Measurements from ENCODE around the gene SCYL1. TPM values are rescaled to one million over a fixed set of nuclear protein-coding genes. Genes with fewer than 3 reads are reported as not detected.
A peak's percentile ranks its signal among the peaks of the same experiment; 100 is the strongest.

SCYL1 gene
- total and polyA plus RNA-seq, 2 donors (not counting 1 experiment from before 2014, with no cell fraction given) = 76.5 to 85.5 TPM

DNA sequence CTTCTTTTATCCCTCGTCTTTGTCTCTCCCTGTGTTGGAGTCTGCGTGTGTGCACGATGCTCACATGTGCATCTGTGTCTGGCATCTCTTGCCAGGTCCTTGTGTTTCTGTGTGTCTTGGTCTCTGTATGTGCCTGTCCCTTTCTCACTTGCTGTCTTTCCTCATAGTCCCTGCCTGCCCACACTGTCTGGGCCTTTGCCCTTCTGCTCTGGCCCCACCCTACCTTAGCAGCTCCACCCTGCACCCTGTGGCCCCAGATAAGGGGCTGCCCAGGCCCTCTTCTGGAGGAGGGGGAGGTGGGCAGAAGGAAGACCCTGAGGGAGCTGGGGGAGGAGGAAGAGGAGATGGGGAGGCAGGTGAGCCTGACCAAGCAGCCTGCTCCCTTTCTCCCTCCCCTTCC, 53.8 kb downstream of the SCYL1 start:
- H4K20me1 ChIP-seq (ENCODE audit: control insufficient read depth, insufficient read depth, low read length, poor library complexity, severe bottlenecking) = peaks cover 18% of the 10 kb centered on the region
- Mint-ChIP-seq H3K4me3 (peak overlapping the region; percentile 71), H3K9me3 (ENCODE audit: insufficient read depth) (no peaks in the 10 kb centered on the region), H3K27ac (peak overlapping the region; percentile 96), H3K27me3 (no peaks in the 10 kb centered on the region), H3K4me1 (peaks cover 40% of the 10 kb centered on the region)
- no peak overlapping the region for H3K4me2 ChIP-seq (replicated peaks; ENCODE audit: low read depth, low read length, poor library complexity, severe bottlenecking)
- no peak overlapping the region for H3K9ac ChIP-seq (ENCODE audit: low read length)
- H3K9me3 ChIP-seq (ENCODE audit: control extremely low read depth in 1 of 3, control insufficient read depth in 2 of 3, insufficient read depth in 1 of 3, low read length in 2 of 3) = no peaks in the 10 kb centered on the region
- peaks cover 8% of the 10 kb centered on the region for H3K79me2 ChIP-seq (ENCODE audit: control insufficient read depth, insufficient read depth, low read length)
- ATAC-seq (ENCODE audit: low read depth) (no peak), DNase-seq (no peak)
- no peak overlapping the region for H2AFZ ChIP-seq (ENCODE audit: insufficient read depth, low read depth, low read length, poor library complexity, severe bottlenecking)
- intact Hi-C loops (cut with micrococcal nuclease) = loop anchor here (10.0 kb wide), 1 partner anchor 834 kb away; the partner anchor contains the start of gene RASGRP2
- H3K4me1 ChIP-seq (ENCODE audit: control insufficient read depth in 2 of 2, insufficient read depth in 2 of 2, low read length in 2 of 2) = peaks cover 18 to 37% of the 10 kb centered on the region in 2 donors
- POLR2A ChIA-PET = no interaction called here
- WGBS (ENCODE audit: insufficient coverage) = 100% methylated on average over 2 of the region's 3 CpGs
- TF ChIP-seq, protein P1, sequence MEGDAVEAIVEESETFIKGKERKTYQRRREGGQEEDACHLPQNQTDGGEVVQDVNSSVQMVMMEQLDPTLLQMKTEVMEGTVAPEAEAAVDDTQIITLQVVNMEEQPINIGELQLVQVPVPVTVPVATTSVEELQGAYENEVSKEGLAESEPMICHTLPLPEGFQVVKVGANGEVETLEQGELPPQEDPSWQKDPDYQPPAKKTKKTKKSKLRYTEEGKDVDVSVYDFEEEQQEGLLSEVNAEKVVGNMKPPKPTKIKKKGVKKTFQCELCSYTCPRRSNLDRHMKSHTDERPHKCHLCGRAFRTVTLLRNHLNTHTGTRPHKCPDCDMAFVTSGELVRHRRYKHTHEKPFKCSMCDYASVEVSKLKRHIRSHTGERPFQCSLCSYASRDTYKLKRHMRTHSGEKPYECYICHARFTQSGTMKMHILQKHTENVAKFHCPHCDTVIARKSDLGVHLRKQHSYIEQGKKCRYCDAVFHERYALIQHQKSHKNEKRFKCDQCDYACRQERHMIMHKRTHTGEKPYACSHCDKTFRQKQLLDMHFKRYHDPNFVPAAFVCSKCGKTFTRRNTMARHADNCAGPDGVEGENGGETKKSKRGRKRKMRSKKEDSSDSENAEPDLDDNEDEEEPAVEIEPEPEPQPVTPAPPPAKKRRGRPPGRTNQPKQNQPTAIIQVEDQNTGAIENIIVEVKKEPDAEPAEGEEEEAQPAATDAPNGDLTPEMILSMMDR (IDR thresholded peaks at IDR 0.05) = no peak
- TF ChIP-seq EZH2 (IDR thresholded peaks at IDR 0.05; ENCODE audit: borderline replicate concordance, insufficient read depth, low read depth, low read length, poor library complexity, severe bottlenecking) = no peak
- H3K36me3 ChIP-seq (replicated peaks in 1 of 2; ENCODE audit: control extremely low read depth in 1 of 2, control insufficient read depth in 1 of 2, extremely low read depth in 1 of 2, insufficient read depth in 2 of 2, low read length in 1 of 2) = peaks cover 6 to 41% of the 10 kb centered on the region in 2 experiments
- no peaks in the 10 kb centered on the region for H3K27me3 ChIP-seq (replicated peaks in 1 of 4; ENCODE audit: control extremely low read depth in 1 of 4, control insufficient read depth in 3 of 4, insufficient read depth in 4 of 4, low read length in 3 of 4)
- no peak overlapping the region for H3K4me3 ChIP-seq (ENCODE audit: control extremely low read depth in 1 of 5, extremely low read depth in 1 of 5, insufficient read depth in 1 of 5, low read depth in 2 of 5, low read length in 4 of 5)
- peak overlapping the region in 1 of 2 donors; percentile 94 for H3K27ac ChIP-seq (ENCODE audit: low read length in 2 of 2)
- CTCF ChIA-PET = interaction anchor here (5.5 kb wide), 1 partner anchor 10 kb away, joined by 97 read pairs; no protein-coding TSS in a partner anchor

DNA sequence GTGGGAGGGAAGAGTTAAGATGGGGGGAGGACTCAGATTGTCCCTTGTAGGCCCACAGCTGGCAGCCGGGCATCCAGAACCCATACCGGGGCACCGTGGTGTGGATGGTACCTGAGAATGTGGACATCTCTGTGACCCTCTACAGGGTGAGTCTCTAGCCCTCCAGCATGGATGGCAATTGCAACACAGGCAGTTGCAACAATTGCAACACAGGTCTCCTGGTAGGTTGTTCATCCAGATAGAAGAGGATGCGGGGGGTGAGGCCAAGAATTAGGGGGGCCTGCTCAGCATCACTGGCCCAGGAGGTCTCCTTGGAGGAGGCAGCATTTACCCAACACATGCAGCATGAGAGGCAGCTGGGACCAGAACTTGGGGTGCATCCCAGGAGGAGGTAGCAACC, 54.4 kb downstream of the SCYL1 start:
- H3K4me2 ChIP-seq (replicated peaks; ENCODE audit: low read depth, low read length, poor library complexity, severe bottlenecking) = no peak overlapping the region
- 93% methylated on average over 4 of the region's 4 CpGs for WGBS (ENCODE audit: insufficient coverage)
- Mint-ChIP-seq H3K27ac (peak overlapping the region; percentile 26), H3K4me1 (peaks cover 37% of the 10 kb centered on the region), H3K27me3 (no peaks in the 10 kb centered on the region), H3K9me3 (ENCODE audit: insufficient read depth) (no peaks in the 10 kb centered on the region), H3K4me3 (no peak overlapping the region)
- H2AFZ ChIP-seq (ENCODE audit: insufficient read depth, low read depth, low read length, poor library complexity, severe bottlenecking) = no peak overlapping the region
- H3K79me2 ChIP-seq (ENCODE audit: control insufficient read depth, insufficient read depth, low read length) = peaks cover 8% of the 10 kb centered on the region
- no peaks in the 10 kb centered on the region for H3K9me3 ChIP-seq (ENCODE audit: control extremely low read depth in 1 of 3, control insufficient read depth in 2 of 3, insufficient read depth in 1 of 3, low read length in 2 of 3)
- ChIA-PET CTCF (interaction anchor here (0.6 to 5.5 kb wide), 3 partner anchors 9 to 1947 kb away, joined by 3 to 97 read pairs (median 3); no protein-coding TSS in a partner anchor), POLR2A (no interaction called here)
- peaks cover 6 to 47% of the 10 kb centered on the region in 2 experiments for H3K36me3 ChIP-seq (replicated peaks in 1 of 2; ENCODE audit: control extremely low read depth in 1 of 2, control insufficient read depth in 1 of 2, extremely low read depth in 1 of 2, insufficient read depth in 2 of 2, low read length in 1 of 2)
- no peak overlapping the region for H3K4me3 ChIP-seq (ENCODE audit: control extremely low read depth in 1 of 5, extremely low read depth in 1 of 5, insufficient read depth in 1 of 5, low read depth in 2 of 5, low read length in 4 of 5)
- ATAC-seq (ENCODE audit: low read depth) = no peak
- peaks cover 15% of the 10 kb centered on the region for H4K20me1 ChIP-seq (ENCODE audit: control insufficient read depth, insufficient read depth, low read length, poor library complexity, severe bottlenecking)
- no peaks in the 10 kb centered on the region for H3K27me3 ChIP-seq (replicated peaks in 1 of 4; ENCODE audit: control extremely low read depth in 1 of 4, control insufficient read depth in 3 of 4, insufficient read depth in 4 of 4, low read length in 3 of 4)
- intact Hi-C loops (cut with micrococcal nuclease) = loop anchor here (10.0 kb wide), 1 partner anchor 834 kb away; the partner anchor contains the start of gene RASGRP2
- peaks cover 16 to 34% of the 10 kb centered on the region in 2 donors for H3K4me1 ChIP-seq (ENCODE audit: control insufficient read depth in 2 of 2, insufficient read depth in 2 of 2, low read length in 2 of 2)
- H3K27ac ChIP-seq (ENCODE audit: low read length in 2 of 2) = peak overlapping the region in 1 of 2 donors; percentile 94
- DNase-seq = no peak
- no peak for TF ChIP-seq EZH2 (IDR thresholded peaks at IDR 0.05; ENCODE audit: borderline replicate concordance, insufficient read depth, low read depth, low read length, poor library complexity, severe bottlenecking)
- TF ChIP-seq, protein P1 (IDR thresholded peaks at IDR 0.05) = no peak
- H3K9ac ChIP-seq (ENCODE audit: low read length) = no peak overlapping the region

Measured in B cell (primary cell).